WTC11 (cell line): Measurements from ENCODE around the gene FAM149B1. TPM values are rescaled to one million over a fixed set of nuclear protein-coding genes. Genes with fewer than 3 reads are reported as not detected.

Experiments used
- ATAC-seq: fragments of 200-7000 bp; cut with Tn5 transposase; 2 replicates; pipeline ENCODE4 v1.10.0; 2021; ENCODE audit warnings: mild to moderate bottlenecking, moderate library complexity
- CTCF ChIA-PET: fragments of 300-600 bp; sonication (Branson Sonifier 250); formaldehyde crosslinking; loops from one replicate; lab custom pipeline; 2021; ENCODE audit warnings: antibody characterized with exemption; lab: Charles Lee
- POLR2A ChIA-PET: fragments of 350-600 bp; sonication (Branson Sonifier 250); formaldehyde crosslinking; loops from one replicate; lab custom pipeline; 2021; ENCODE audit warnings: antibody characterized with exemption; lab: Charles Lee
- DNase-seq: peaks from one replicate; pipeline ENCODE4 v3.0.0; 2021; ENCODE audit warnings: low spot score
- H3K27ac Mint-ChIP-seq: 2 replicates; pipeline ENCODE4 v1.8.0; 2021; ENCODE audit warnings: mixed read lengths
- H3K27me3 Mint-ChIP-seq: 2 replicates; pipeline ENCODE4 v1.8.0; 2021; ENCODE audit warnings: low read depth, mild to moderate bottlenecking, moderate library complexity, mixed read lengths
- H3K36me3 Mint-ChIP-seq: 2 replicates; pipeline ENCODE4 v1.8.0; 2021; ENCODE audit warnings: mixed read lengths
- H3K4me1 Mint-ChIP-seq: 2 replicates; pipeline ENCODE4 v1.8.0; 2022; ENCODE audit warnings: mixed read lengths
- H3K4me3 Mint-ChIP-seq: 2 replicates; pipeline ENCODE4 v1.8.0; 2021; ENCODE audit warnings: mild to moderate bottlenecking, moderate library complexity, mixed read lengths
- H3K9me3 Mint-ChIP-seq: 2 replicates; pipeline ENCODE4 v1.8.0; 2021; ENCODE audit warnings: mixed read lengths
- AFF4 ChIP-seq: sonication (generic); formaldehyde crosslinking; IDR thresholded peaks from 2 replicates; pipeline ENCODE4 v1.8.1; 2023; ENCODE audit warnings: mild to moderate bottlenecking, missing genetic modification reagents, borderline replicate concordance
- FOXP1 ChIP-seq: sonication (generic); formaldehyde crosslinking; IDR thresholded peaks from 2 replicates; pipeline ENCODE4 v1.8.0; 2022; ENCODE audit warnings: missing genetic modification reagents, mild to moderate bottlenecking, moderate library complexity, borderline replicate concordance
- GTF2I ChIP-seq: fragments of 250-450 bp; sonication (Bioruptor Pico); conservative IDR thresholded peaks from 2 replicates; pipeline ENCODE4 v1.4.0; 2021; ENCODE audit warnings: mild to moderate bottlenecking
- HMGA2 ChIP-seq: fragments of 250-450 bp; sonication (Bioruptor Pico); IDR thresholded peaks from 2 replicates; pipeline ENCODE4 v1.4.0; 2021; ENCODE audit warnings: mild to moderate bottlenecking, moderate library complexity
- HMGXB4 ChIP-seq: sonication (generic); formaldehyde crosslinking; IDR thresholded peaks from 2 replicates; pipeline ENCODE4 v1.8.1; 2023; ENCODE audit warnings: mild to moderate bottlenecking, moderate library complexity, missing genetic modification reagents
- IRF2 ChIP-seq: sonication (generic); formaldehyde crosslinking; IDR thresholded peaks from 2 replicates; pipeline ENCODE4 v1.8.0; 2022; ENCODE audit warnings: low read depth, missing genetic modification reagents, borderline replicate concordance
- JAZF1 ChIP-seq: fragments of 250-450 bp; sonication (Bioruptor Pico); IDR thresholded peaks from 2 replicates; pipeline ENCODE4 v1.9.0; 2021; ENCODE audit warnings: moderate library complexity, mild to moderate bottlenecking, inconsistent platforms
- RORB ChIP-seq: fragments of 250-450 bp; sonication (Bioruptor Pico); IDR thresholded peaks from 2 replicates; pipeline ENCODE4 v1.9.0; 2021; ENCODE audit warnings: mild to moderate bottlenecking
- SMAD3 ChIP-seq: sonication (generic); formaldehyde crosslinking; IDR thresholded peaks from 2 replicates; pipeline ENCODE4 v1.8.0; 2022; ENCODE audit warnings: missing genetic modification reagents, mild to moderate bottlenecking, borderline replicate concordance
- SMAD4 ChIP-seq: sonication (generic); formaldehyde crosslinking; IDR thresholded peaks from 2 replicates; pipeline ENCODE4 v1.8.0; 2022; ENCODE audit warnings: mild to moderate bottlenecking, missing genetic modification reagents
- TCF7 ChIP-seq: sonication (generic); formaldehyde crosslinking; IDR thresholded peaks from 2 replicates; pipeline ENCODE4 v1.8.0; 2022; ENCODE audit warnings: mild to moderate bottlenecking, low read depth, missing genetic modification reagents, moderate library complexity
- TEAD4 ChIP-seq: sonication (generic); formaldehyde crosslinking; IDR thresholded peaks from 2 replicates; pipeline ENCODE4 v1.8.0; 2022; ENCODE audit warnings: mild to moderate bottlenecking, missing genetic modification reagents
- ZNF121 ChIP-seq: sonication (generic); formaldehyde crosslinking; IDR thresholded peaks from 2 replicates; pipeline ENCODE4 v1.8.0; 2023; ENCODE audit warnings: missing genetic modification reagents
- ZNF232 ChIP-seq: sonication (generic); formaldehyde crosslinking; IDR thresholded peaks from 2 replicates; pipeline ENCODE4 v1.8.0; 2022; ENCODE audit warnings: mild to moderate bottlenecking, missing genetic modification reagents
- ZNF416 ChIP-seq: fragments of 250-450 bp; sonication (Bioruptor Pico); IDR thresholded peaks from 2 replicates; pipeline ENCODE4 v1.9.0; 2021; ENCODE audit warnings: mild to moderate bottlenecking, inconsistent platforms
- ZNF423 ChIP-seq: fragments of 250-450 bp; sonication (Bioruptor Pico); IDR thresholded peaks from 2 replicates; pipeline ENCODE4 v2.1.2; 2022; ENCODE audit warnings: mild to moderate bottlenecking, moderate library complexity
- total RNA-seq: library from RNA; stranded (reverse); gene quantifications from 3 replicates; pipeline ENCODE4 v1.2.3, GENCODE V29; 2021
- TF ChIP-seq, protein P1 (sequence below): sonication (generic); formaldehyde crosslinking; IDR thresholded peaks from 2 replicates; pipeline ENCODE4 v1.8.1; 2022; ENCODE audit warnings: missing genetic modification reagents, borderline replicate concordance
- TF ChIP-seq, protein P2 (sequence below): sonication (generic); formaldehyde crosslinking; IDR thresholded peaks from 2 replicates; pipeline ENCODE4 v1.8.1; 2023; ENCODE audit warnings: mild to moderate bottlenecking, missing genetic modification reagents
- TF ChIP-seq, protein P3 (sequence below): sonication (generic); formaldehyde crosslinking; IDR thresholded peaks from 2 replicates; pipeline ENCODE4 v1.8.0; 2022; ENCODE audit warnings: missing genetic modification reagents
- TF ChIP-seq, protein P4 (sequence below): fragments of 250-450 bp; sonication (Bioruptor Pico); IDR thresholded peaks from 2 replicates; pipeline ENCODE4 v1.8.0; 2021; ENCODE audit warnings: mild to moderate bottlenecking
- TF ChIP-seq, protein P5 (sequence below): sonication (generic); formaldehyde crosslinking; IDR thresholded peaks from 2 replicates; pipeline ENCODE4 v1.8.0; 2022; ENCODE audit warnings: mild to moderate bottlenecking, missing genetic modification reagents

The FAM149B1 gene
- total RNA-seq, 1 experiment from 2014 or later, result 13.8 TPM

DNA sequence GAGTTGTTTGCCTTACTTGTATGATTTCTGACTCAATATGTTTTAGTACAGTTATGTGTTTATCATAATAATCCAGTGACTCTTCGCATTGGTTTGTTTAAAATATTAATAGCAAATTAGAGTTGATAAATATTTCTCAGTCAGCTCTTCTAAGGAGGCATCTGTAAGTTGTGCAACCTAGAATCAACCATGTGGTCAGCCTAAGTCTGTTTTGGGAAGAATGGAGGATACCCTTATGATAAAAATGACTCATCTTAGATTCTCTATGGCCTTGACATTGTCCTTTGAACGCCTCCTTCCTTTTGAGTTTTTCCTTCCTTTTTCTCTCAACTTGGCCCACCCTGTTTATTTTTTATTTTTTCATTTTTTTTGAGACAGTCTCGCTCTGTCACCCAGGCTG is 60.3 kb downstream of the FAM149B1 start:
- POLR2A ChIA-PET, result no interaction called here
- Mint-ChIP-seq H3K9me3 (no peaks in the 10 kb centered on the region), H3K27ac (no peak overlapping the region)
- TF ChIP-seq HMGXB4 (CRISPR knock-in tag) (no peak), ZNF121 (CRISPR knock-in tag) (no peak), RORB (CRISPR knock-in tag) (no peak), SMAD4 (CRISPR knock-in tag) (no peak), SMAD3 (CRISPR knock-in tag) (no peak), FOXP1 (CRISPR knock-in tag) (no peak), ZNF423 (CRISPR knock-in tag) (no peak), ZNF416 (CRISPR knock-in tag) (no peak), GTF2I (CRISPR knock-in tag) (no peak), TCF7 (CRISPR knock-in tag) (no peak), JAZF1 (no peak), HMGA2 (CRISPR knock-in tag) (no peak), IRF2 (CRISPR knock-in tag) (no peak)
- TF ChIP-seq, protein P1, sequence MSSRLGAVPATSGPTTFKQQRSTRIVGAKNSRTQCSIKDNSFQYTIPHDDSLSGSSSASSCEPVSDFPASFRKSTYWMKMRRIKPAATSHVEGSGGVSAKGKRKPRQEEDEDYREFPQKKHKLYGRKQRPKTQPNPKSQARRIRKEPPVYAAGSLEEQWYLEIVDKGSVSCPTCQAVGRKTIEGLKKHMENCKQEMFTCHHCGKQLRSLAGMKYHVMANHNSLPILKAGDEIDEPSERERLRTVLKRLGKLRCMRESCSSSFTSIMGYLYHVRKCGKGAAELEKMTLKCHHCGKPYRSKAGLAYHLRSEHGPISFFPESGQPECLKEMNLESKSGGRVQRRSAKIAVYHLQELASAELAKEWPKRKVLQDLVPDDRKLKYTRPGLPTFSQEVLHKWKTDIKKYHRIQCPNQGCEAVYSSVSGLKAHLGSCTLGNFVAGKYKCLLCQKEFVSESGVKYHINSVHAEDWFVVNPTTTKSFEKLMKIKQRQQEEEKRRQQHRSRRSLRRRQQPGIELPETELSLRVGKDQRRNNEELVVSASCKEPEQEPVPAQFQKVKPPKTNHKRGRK (CRISPR knock-in tag), result no peak
- TF ChIP-seq, protein P2, sequence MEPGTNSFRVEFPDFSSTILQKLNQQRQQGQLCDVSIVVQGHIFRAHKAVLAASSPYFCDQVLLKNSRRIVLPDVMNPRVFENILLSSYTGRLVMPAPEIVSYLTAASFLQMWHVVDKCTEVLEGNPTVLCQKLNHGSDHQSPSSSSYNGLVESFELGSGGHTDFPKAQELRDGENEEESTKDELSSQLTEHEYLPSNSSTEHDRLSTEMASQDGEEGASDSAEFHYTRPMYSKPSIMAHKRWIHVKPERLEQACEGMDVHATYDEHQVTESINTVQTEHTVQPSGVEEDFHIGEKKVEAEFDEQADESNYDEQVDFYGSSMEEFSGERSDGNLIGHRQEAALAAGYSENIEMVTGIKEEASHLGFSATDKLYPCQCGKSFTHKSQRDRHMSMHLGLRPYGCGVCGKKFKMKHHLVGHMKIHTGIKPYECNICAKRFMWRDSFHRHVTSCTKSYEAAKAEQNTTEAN, result no peak
- TF ChIP-seq, protein P3, sequence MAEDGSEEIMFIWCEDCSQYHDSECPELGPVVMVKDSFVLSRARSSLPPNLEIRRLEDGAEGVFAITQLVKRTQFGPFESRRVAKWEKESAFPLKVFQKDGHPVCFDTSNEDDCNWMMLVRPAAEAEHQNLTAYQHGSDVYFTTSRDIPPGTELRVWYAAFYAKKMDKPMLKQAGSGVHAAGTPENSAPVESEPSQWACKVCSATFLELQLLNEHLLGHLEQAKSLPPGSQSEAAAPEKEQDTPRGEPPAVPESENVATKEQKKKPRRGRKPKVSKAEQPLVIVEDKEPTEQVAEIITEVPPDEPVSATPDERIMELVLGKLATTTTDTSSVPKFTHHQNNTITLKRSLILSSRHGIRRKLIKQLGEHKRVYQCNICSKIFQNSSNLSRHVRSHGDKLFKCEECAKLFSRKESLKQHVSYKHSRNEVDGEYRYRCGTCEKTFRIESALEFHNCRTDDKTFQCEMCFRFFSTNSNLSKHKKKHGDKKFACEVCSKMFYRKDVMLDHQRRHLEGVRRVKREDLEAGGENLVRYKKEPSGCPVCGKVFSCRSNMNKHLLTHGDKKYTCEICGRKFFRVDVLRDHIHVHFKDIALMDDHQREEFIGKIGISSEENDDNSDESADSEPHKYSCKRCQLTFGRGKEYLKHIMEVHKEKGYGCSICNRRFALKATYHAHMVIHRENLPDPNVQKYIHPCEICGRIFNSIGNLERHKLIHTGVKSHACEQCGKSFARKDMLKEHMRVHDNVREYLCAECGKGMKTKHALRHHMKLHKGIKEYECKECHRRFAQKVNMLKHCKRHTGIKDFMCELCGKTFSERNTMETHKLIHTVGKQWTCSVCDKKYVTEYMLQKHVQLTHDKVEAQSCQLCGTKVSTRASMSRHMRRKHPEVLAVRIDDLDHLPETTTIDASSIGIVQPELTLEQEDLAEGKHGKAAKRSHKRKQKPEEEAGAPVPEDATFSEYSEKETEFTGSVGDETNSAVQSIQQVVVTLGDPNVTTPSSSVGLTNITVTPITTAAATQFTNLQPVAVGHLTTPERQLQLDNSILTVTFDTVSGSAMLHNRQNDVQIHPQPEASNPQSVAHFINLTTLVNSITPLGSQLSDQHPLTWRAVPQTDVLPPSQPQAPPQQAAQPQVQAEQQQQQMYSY (CRISPR knock-in tag), result no peak
- TF ChIP-seq, protein P4, sequence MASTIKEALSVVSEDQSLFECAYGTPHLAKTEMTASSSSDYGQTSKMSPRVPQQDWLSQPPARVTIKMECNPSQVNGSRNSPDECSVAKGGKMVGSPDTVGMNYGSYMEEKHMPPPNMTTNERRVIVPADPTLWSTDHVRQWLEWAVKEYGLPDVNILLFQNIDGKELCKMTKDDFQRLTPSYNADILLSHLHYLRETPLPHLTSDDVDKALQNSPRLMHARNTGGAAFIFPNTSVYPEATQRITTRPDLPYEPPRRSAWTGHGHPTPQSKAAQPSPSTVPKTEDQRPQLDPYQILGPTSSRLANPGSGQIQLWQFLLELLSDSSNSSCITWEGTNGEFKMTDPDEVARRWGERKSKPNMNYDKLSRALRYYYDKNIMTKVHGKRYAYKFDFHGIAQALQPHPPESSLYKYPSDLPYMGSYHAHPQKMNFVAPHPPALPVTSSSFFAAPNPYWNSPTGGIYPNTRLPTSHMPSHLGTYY (CRISPR knock-in tag), result no peak
- TF ChIP-seq, all 79 proteins: peak for 0
- H3K4me3 Mint-ChIP-seq, result no peak overlapping the region
- CTCF ChIA-PET, result interaction anchor here (0.7 kb wide), 1 partner anchor 10 kb away, joined by 3 read pairs; no protein-coding TSS in a partner anchor
- no peak for ATAC-seq
- no peaks in the 10 kb centered on the region for H3K27me3 Mint-ChIP-seq
- H3K4me1 Mint-ChIP-seq, result no peaks in the 10 kb centered on the region
- no peak for DNase-seq
- peaks cover 6% of the 10 kb centered on the region for H3K36me3 Mint-ChIP-seq

- H3K4me3 Mint-ChIP-seq, result no peak overlapping the region
- H3K9me3 Mint-ChIP-seq, result no peaks in the 10 kb centered on the region
- CTCF ChIA-PET, result no interaction called here
- DNase-seq (no peak), ATAC-seq (no peak)
- no peaks in the 10 kb centered on the region for H3K27me3 Mint-ChIP-seq
- H3K27ac Mint-ChIP-seq, result peak overlapping the region; percentile 24; the same call in 1 of the 2 replicates
- POLR2A ChIA-PET, result interaction anchor here (0.6 kb wide), 1 partner anchor 62 kb away, joined by 3 read pairs; the partner anchor contains the start of genes ECD and FAM149B1
- no peaks in the 10 kb centered on the region for H3K4me1 Mint-ChIP-seq
- H3K36me3 Mint-ChIP-seq, result peaks cover 11% of the 10 kb centered on the region
- TF ChIP-seq AFF4 (CRISPR knock-in tag), result no peak
- TF ChIP-seq TEAD4 (CRISPR knock-in tag), result no peak
- TF ChIP-seq, protein P5, sequence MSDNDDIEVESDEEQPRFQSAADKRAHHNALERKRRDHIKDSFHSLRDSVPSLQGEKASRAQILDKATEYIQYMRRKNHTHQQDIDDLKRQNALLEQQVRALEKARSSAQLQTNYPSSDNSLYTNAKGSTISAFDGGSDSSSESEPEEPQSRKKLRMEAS (CRISPR knock-in tag), result no peak
- TF ChIP-seq ZNF232 (CRISPR knock-in tag), result no peak
- TF ChIP-seq, protein P1 (CRISPR knock-in tag), result no peak
Observed at GRCh38 chr10:73229567-73229966, 61.6 kb downstream of the FAM149B1 start.
